Activated T-helper 2 cell treated with anti-CD3 and anti-CD28 coated beads, Interferon-gamma antibody, Interleukin-2, Interleukin-4, amounts not matched to agents 10 μg/mL and 5 μg/mL and 100 μg/mL, durations not matched to agents 14 hours and 24 hours and 36 hours (primary cell): ENCODE measurements around the gene IQSEC1. TPM values are rescaled to one million over a fixed set of nuclear protein-coding genes. Genes with fewer than 3 reads are reported as not detected.

Experiments used
- DNase-seq: peaks from one replicate; pipeline ENCODE4 v3.0.0; 2021; ENCODE audit warnings: low spot score
- H3K27ac Mint-ChIP-seq: one replicate; pipeline ENCODE4 v1.8.0; 2021; ENCODE audit warnings: mixed read lengths
- H3K27me3 Mint-ChIP-seq: one replicate; pipeline ENCODE4 v1.8.0; 2021; ENCODE audit warnings: low read depth, mixed read lengths
- H3K36me3 Mint-ChIP-seq: one replicate; pipeline ENCODE4 v1.8.0; 2021; ENCODE audit warnings: low read depth, mixed read lengths
- H3K4me1 Mint-ChIP-seq: one replicate; pipeline ENCODE4 v1.8.0; 2021; ENCODE audit warnings: low read depth, mixed read lengths
- H3K4me3 Mint-ChIP-seq: one replicate; pipeline ENCODE4 v1.8.0; 2021; ENCODE audit warnings: low read depth, mild to moderate bottlenecking, moderate library complexity, mixed read lengths
- H3K9me3 Mint-ChIP-seq: one replicate; pipeline ENCODE4 v1.8.0; 2021; ENCODE audit warnings: mixed read lengths
- intact Hi-C: fragments of 100-400 bp; cut with micrococcal nuclease; formaldehyde crosslinking; loops from one replicate; pipeline ENCODE4 v1.15.1; 2023
- total RNA-seq: library from RNA; stranded (reverse); gene quantifications from 2 replicates; pipeline ENCODE4 v1.2.3, GENCODE V29; 2022

The IQSEC1 gene
- total RNA-seq, 1 donor from 2014 or later, result 28.1 TPM

GRCh38 chr3:12972043-12972442 is 101.2 kb downstream of the IQSEC1 start:
- H3K4me1 Mint-ChIP-seq, result peaks cover 10% of the 10 kb centered on the region
- H3K27me3 Mint-ChIP-seq, result no peaks in the 10 kb centered on the region
- H3K9me3 Mint-ChIP-seq, result no peaks in the 10 kb centered on the region
- no peak for DNase-seq
- H3K4me3 Mint-ChIP-seq, result no peak overlapping the region
- H3K36me3 Mint-ChIP-seq, result peaks cover 3% of the 10 kb centered on the region
- H3K27ac Mint-ChIP-seq, result no peak overlapping the region
- intact Hi-C loops, result no loop called here

DNA sequence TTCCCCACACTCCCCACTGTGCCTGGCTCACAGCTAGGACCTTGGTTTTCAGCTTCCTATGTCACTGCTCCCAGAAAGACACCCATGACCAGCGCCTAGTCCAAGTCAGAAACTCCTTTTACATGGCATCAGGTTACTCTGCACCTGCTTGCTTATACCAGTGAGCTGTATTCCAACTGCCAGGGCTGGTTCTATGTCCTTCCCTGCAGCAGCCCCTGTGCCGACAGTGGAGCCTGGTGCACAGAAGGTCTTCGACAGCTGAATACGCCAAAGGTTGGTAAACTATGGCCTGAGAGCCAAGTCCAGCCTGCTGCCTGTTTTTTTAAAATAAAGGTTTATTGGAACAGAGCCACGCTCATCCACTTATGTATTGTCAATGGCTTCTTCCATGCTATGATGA is 102.5 kb downstream of the IQSEC1 start:
- Mint-ChIP-seq H3K9me3 (no peaks in the 10 kb centered on the region), H3K27ac (no peak overlapping the region), H3K27me3 (no peaks in the 10 kb centered on the region), H3K36me3 (peaks cover 3% of the 10 kb centered on the region), H3K4me3 (no peak overlapping the region), H3K4me1 (peaks cover 17% of the 10 kb centered on the region)
- DNase-seq, result no peak
- intact Hi-C loops, result no loop called here

GRCh38 chr3:12969486-12969885 is 103.7 kb downstream of the IQSEC1 start:
- Mint-ChIP-seq H3K4me1 (peaks cover 21% of the 10 kb centered on the region), H3K4me3 (no peak overlapping the region)
- intact Hi-C loops, result loop anchor here (5.0 kb wide), 1 partner anchor 43 kb away; no protein-coding TSS in a partner anchor

DNA sequence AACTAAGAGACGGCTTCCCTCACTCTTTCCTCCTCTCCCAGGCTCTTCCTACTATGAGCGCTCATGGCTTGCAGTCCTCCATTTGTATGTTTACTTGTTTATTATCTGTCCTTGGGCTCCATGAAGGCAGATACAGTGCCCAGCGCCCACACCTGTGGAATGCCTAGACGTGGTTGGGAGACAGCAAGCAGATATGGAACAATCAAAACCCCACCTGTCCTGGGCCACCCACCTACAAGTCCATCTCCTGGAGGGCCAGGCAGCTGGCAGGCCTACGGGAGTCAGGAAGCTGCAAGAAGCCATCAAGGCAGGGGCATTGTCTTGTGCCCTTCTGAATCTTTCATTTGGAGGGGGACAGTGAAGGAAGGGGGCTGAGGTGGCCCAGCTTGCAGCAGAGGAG is 104.7 kb downstream of the IQSEC1 start:
- peaks cover 3% of the 10 kb centered on the region for H3K36me3 Mint-ChIP-seq
- intact Hi-C loops, result loop anchor here (5.0 kb wide), 1 partner anchor 44 kb away; no protein-coding TSS in a partner anchor
- H3K9me3 Mint-ChIP-seq, result no peaks in the 10 kb centered on the region
- DNase-seq, result no peak
- H3K4me1 Mint-ChIP-seq, result peaks cover 30% of the 10 kb centered on the region
- H3K27me3 Mint-ChIP-seq, result no peaks in the 10 kb centered on the region
- H3K4me3 Mint-ChIP-seq, result peak overlapping the region; percentile 32
- H3K27ac Mint-ChIP-seq, result no peak overlapping the region

More at GRCh38 chr3:12969486-12969885, 103.7 kb downstream of the IQSEC1 start:
- no peak for DNase-seq
- peaks cover 3% of the 10 kb centered on the region for H3K36me3 Mint-ChIP-seq
- H3K27ac Mint-ChIP-seq, result no peak overlapping the region
- H3K27me3 Mint-ChIP-seq, result no peaks in the 10 kb centered on the region
- H3K9me3 Mint-ChIP-seq, result no peaks in the 10 kb centered on the region

DNA sequence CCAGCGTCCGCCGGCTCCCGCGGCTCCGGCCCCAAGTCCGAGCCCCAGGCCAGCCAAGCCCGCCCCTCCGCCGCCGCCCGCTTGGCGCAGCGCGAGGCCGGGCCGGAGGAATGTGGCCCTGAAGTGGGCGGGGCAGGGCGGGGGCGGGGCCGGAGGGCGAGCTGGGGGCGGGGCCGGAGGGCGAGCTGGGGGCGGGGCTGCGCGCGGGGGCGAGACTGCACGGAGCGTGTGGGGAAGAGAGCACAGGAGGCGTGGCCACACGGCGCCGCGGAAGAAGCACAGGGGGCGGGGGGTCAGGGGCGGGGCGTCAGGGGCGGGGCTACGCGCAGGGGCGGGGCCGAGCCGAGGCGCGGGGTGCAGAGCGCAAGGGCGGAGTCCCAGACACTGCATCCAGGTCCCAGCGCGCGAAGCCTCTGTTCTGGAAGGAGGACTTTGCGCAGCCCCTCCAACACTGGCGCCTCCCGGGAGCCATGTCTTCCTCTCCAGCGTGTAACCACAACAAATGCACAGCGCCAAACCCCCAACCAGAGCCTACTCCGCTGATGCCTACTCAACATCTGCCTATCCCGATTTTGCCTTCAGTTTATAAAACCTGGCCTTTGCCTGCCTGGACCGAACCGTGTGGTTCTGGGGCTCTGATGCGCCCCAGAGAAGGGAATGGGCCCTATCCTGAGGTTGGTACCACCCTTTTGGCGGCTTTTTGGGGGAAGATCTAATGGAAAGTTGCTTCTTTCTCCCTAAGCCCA is 105.5 kb downstream of the IQSEC1 start:
- H3K9me3 Mint-ChIP-seq, result no peaks in the 10 kb centered on the region
- peaks cover 37% of the 10 kb centered on the region for H3K4me1 Mint-ChIP-seq
- no peaks in the 10 kb centered on the region for H3K27me3 Mint-ChIP-seq
- peak; percentile 85 for DNase-seq
- no peak overlapping the region for H3K27ac Mint-ChIP-seq
- peaks cover 3% of the 10 kb centered on the region for H3K36me3 Mint-ChIP-seq
- intact Hi-C loops, result loop anchor here (5.0 kb wide), 1 partner anchor 45 kb away; no protein-coding TSS in a partner anchor
- H3K4me3 Mint-ChIP-seq, result peak overlapping the region; percentile 63

DNA sequence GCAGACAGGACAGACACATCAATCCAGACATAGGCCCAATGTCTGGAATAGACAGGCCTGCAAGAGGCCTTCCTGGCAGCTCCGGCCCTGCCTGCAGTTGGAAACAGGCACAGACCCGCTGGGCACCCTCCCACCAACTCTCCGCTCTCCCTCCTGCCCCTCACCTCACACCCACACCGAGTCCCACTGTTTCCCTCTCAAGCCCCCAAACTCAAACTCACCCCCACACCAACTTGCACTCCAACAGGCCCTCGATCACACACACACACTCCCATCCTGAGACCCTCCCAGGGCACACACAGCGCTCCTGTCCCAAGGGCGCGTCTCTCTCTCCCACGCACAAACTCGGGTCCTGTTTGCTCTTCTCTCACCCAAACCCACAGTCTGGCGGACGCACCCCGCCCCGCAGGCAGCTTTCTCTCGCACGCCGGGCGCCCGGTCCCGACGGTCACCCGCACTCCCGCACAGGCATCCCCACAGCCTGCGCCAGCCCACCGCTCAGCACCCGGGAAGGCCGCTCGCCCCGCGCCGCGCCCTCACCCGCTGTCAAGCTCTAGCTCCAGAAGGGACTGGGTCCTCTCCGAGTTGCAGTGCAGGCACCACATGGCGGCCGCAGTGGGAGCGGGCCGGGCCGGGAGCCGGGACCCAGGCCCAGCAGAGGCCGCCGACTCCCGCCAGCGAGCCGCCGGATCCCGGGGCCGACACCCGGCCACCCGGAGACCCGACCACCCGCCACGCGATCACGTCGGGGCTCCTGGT is 106.2 kb downstream of the IQSEC1 start:
- no peak for DNase-seq
- Mint-ChIP-seq H3K36me3 (peaks cover 8% of the 10 kb centered on the region), H3K4me3 (peak overlapping the region; percentile 68), H3K27me3 (no peaks in the 10 kb centered on the region), H3K4me1 (peaks cover 42% of the 10 kb centered on the region), H3K9me3 (no peaks in the 10 kb centered on the region), H3K27ac (no peak overlapping the region)
- intact Hi-C loops, result loop anchor here (5.0 kb wide), 1 partner anchor 45 kb away; no protein-coding TSS in a partner anchor

DNA sequence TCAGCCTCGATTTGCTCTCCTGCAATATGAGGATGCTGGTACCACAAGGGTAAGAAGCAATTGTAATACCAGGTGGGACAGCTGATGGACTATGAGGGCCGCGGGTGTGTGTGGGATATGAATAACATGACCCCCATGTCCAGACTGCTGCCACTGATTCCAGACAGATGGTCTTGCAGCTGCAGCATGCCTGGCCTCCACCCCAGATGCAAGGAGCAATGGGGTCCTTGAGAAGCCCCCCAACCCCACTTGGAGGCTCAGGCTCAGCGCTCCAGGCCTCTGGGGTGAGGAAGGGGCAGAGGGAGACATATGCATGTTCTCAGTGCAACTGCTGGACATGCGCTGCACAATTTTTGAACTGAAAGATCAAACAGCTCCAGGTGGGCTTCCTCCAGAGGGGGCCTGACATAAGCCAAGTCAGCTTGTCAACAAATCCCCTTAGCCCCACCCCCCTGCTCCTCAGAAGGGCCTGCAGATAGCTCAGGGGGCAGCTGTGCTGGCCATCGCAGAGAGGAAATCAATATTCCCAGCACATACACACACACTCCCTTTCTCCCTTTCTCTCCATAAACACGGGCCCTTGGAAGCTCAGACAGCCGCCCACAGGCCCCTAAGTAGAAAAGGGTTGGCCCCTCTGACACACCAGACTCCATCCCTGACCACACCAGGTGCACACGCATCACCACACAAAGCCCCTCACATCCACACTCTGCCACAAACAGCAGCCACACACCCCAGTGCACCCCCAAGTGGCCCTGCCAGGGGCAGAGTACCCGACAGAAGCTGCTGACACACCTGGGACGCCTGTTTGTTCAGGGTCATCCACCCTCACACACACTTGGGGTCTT is 107.0 kb downstream of the IQSEC1 start:
- no peak for DNase-seq
- peaks cover 46% of the 10 kb centered on the region for H3K4me1 Mint-ChIP-seq
- H3K9me3 Mint-ChIP-seq, result no peaks in the 10 kb centered on the region

DNA sequence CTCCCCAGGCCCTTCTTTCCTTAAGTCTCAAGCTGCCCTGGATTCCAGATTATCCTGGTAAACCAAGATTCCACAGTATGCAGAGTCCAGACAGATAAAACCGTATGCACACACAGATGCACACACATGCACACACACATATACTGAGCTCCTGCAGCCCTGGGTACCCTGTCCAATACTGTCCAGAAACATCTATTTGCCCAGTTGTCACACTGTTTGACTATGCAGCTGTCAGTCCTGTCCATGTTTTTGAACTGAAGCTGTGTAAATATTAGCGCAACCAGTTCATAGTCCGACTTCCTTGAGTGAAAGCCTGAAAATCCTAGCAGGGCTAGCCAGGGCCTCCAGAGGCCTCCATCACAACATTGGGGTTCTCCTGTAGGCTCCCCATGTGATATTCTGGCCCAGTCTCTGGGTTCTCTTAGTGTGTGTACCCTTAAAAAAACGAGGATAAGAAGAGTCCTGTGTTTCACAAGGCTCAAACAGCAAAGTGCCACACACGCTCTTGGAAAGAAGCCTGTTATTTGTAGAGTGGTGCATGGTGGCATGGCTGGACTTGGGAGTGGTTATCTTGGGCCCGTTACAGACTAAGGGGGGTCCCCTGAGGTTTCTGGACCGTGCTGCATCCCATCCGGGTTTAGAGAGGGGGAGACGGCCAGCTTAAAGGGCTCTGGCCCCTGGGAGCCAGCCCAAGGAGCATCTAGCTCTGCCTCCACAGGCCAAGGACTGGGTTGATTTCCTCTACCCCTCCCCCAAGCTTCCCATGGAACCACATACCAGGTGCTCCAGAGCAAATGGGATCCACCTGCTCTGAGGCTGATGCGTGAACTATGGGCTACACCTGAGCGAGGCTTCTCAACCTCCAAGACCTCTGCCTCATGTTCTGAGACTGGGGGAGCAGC is 108.3 kb downstream of the IQSEC1 start:
- H3K4me1 Mint-ChIP-seq, result peaks cover 48% of the 10 kb centered on the region
- H3K36me3 Mint-ChIP-seq, result peaks cover 10% of the 10 kb centered on the region
- H3K9me3 Mint-ChIP-seq, result no peaks in the 10 kb centered on the region
- H3K27ac Mint-ChIP-seq, result no peak overlapping the region
- H3K4me3 Mint-ChIP-seq, result no peak overlapping the region
- no peaks in the 10 kb centered on the region for H3K27me3 Mint-ChIP-seq
- no peak for DNase-seq
- intact Hi-C loops, result loop anchor here (5.0 kb wide), 1 partner anchor 47 kb away; no protein-coding TSS in a partner anchor

More for the DNA sequence above, 107.0 kb downstream of the IQSEC1 start:
- H3K4me3 Mint-ChIP-seq, result peak overlapping the region; percentile 68
- peaks cover 12% of the 10 kb centered on the region for H3K36me3 Mint-ChIP-seq
- H3K27ac Mint-ChIP-seq, result no peak overlapping the region
- no peaks in the 10 kb centered on the region for H3K27me3 Mint-ChIP-seq
- intact Hi-C loops, result loop anchor here (5.0 kb wide), 1 partner anchor 46 kb away; no protein-coding TSS in a partner anchor

DNA sequence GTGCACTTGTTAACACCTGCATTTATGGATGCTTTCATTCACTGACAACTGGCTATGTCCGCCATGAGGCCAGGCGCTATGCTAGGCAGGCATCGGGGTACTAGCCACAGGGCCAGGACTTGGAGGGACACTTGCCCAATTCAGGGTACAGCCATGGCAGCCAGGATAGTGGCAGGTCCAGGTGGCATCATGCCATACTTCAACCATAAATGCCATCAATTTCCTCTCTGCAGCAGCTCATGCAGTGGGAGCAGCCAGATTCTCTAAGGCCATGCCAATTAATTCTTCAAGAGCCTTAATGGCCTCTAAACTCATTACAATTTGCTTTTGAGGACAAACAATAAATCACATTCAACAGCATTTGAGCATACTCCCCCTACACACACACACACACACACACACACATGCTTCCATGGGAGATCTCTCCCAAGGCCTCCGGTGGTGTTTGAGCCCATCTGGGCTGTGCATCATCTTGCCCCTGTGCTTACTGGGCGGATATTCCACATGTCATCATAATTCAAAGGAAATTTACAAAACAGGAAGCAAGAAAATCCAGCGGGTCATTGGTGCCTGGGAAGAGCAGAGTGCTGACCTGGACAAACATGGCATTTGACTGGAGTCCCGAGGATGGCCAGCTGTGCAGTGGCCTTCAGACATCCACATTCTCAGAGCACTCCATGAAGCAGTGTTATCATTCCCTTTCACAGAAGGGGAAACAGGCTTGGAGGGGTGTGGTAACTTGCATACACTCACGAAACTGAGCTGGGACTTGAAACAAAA is 109.1 kb downstream of the IQSEC1 start:
- intact Hi-C loops, result loop anchor here (1.0 kb wide), 1 partner anchor 15 kb away; no protein-coding TSS in a partner anchor
- H3K27ac Mint-ChIP-seq, result no peak overlapping the region

GRCh38 chr3:12963231-12963896 is 109.9 kb downstream of the IQSEC1 start:
- Mint-ChIP-seq H3K27me3 (no peaks in the 10 kb centered on the region), H3K36me3 (peaks cover 14% of the 10 kb centered on the region), H3K4me1 (peaks cover 51% of the 10 kb centered on the region), H3K4me3 (no peak overlapping the region), H3K9me3 (no peaks in the 10 kb centered on the region), H3K27ac (peak overlapping the region; percentile 66)
- no peak for DNase-seq
- intact Hi-C loops, result loop anchor here (1.0 kb wide), 1 partner anchor 14 kb away; no protein-coding TSS in a partner anchor

More for the DNA sequence above, 109.1 kb downstream of the IQSEC1 start:
- H3K4me3 Mint-ChIP-seq, result no peak overlapping the region
- no peak for DNase-seq
- peaks cover 51% of the 10 kb centered on the region for H3K4me1 Mint-ChIP-seq
- H3K9me3 Mint-ChIP-seq, result no peaks in the 10 kb centered on the region
- H3K27me3 Mint-ChIP-seq, result no peaks in the 10 kb centered on the region
- peaks cover 14% of the 10 kb centered on the region for H3K36me3 Mint-ChIP-seq
